ENCODE data around the gene EPB41L4A.
"Not testable (repeated sequence)": the region's sequence is repeated elsewhere in the genome, so short reads cannot be mapped to it uniquely, and the experiment has no call there.

Gene EPB41L4A

GRCh38 chr5:112401924-112402323 is 17.2 kb downstream of the EPB41L4A start:
- DNase-seq: no peak

DNA sequence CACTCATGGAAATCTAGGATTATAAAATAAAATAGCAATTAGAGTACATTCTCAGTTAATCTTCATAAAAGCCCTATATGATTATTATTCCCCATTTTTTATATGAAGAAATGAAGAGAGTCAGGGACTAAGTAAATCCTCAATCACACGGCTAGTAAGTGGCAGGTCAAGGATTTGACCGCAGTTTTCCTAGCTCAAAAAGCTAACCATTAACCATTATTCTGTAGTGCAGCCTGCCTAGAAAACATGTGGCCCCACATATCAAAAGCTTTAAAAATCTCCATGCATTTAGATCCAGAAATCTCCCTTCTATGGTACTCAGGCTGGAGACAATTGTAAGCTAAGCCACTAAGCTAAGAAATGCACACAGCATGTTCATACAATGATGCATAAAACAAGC is 21.4 kb downstream of the EPB41L4A start:
- DNase-seq: no peak

- no peak for DNase-seq
Observed at GRCh38 chr5:112396430-112396829, 22.6 kb downstream of the EPB41L4A start.

- DNase-seq: not testable (repeated sequence)
Observed at GRCh38 chr5:112395299-112395698, 23.8 kb downstream of the EPB41L4A start.

DNA sequence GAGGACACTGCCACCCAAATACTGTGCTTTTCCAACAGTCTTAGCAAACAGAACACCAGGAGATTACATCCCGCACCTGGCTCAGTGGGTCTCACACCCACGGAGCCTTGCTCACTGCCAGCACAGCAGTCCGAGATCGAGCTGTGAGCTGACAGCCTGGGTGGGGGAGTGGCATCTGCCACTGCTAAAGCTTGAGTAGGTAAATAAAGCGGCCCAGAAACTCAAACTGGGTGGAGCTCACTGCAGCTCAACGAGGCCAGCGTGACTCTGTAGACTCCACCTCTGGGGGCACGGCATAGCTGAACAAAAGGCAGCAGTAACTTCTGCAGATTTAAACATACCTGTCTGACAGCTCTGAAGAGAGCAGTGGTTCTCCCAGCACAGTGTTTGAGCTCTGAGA is 28.8 kb downstream of the EPB41L4A start:
- no peak for DNase-seq

- DNase-seq: no peak
Observed at GRCh38 chr5:112388739-112389138, 30.3 kb downstream of the EPB41L4A start.

GRCh38 chr5:112388074-112388473 is 31.0 kb downstream of the EPB41L4A start:
- DNase-seq: no peak

DNA sequence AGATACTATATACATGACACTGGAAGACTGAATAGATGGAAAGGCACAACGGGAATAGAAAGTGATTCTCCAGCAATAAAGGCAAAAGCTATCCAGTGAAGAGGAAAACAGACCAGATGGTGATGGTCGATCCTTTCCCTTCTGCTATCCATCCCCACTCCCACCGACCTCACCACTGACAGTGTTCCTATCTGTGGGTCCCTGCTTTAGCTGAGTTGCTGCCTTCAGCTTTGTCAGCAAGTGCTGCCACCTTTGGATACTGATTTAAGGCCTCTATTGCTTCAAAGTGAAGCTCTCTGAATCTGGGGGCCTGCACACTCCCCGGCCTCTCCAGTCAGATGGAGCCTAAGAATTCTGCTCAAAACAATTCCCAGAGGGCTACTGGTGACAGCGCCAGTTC is 32.3 kb downstream of the EPB41L4A start:
- DNase-seq: no peak

DNA sequence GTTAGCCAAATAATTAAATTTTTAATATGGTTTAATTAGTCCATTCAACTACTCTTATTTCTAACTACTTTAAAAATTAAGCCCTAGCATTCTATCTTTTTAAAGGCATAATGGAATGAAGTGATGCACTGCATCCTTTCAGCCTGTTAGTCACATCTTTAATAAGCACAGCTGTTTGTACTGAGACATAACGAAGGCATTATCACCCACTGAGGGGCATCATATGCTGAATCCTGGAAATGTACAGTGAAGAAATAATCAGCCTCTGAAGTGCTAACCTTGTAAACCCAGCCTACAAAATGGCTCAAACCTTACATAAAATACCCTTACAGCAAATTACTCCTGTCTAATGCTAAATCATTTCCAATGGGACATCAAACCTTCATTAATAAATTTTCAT is 33.1 kb downstream of the EPB41L4A start:
- no peak for DNase-seq

GRCh38 chr5:112385566-112385965 is 33.5 kb downstream of the EPB41L4A start:
- no peak for DNase-seq

- DNase-seq: no peak
Observed at GRCh38 chr5:112384523-112384922, 34.6 kb downstream of the EPB41L4A start.

DNA sequence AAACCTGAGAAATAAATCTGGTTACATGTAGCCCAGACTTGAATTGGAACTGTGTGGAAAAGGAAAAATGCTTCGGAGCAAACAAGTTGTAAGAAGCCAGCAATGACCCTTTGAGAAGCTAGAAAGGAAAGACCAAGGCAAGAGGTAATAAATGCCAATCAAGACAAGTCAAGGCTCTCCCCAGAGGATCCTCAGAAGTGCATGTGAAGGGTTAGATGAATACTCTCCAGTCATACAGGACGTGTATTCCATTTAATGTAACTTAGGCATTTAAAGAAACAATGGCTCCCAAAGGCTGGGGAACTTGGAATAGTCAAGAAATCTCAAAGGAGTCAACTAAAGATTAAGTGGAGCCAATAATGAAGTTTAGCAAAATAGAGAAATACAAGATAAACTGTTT is 36.2 kb downstream of the EPB41L4A start:
- no peak for DNase-seq

DNA sequence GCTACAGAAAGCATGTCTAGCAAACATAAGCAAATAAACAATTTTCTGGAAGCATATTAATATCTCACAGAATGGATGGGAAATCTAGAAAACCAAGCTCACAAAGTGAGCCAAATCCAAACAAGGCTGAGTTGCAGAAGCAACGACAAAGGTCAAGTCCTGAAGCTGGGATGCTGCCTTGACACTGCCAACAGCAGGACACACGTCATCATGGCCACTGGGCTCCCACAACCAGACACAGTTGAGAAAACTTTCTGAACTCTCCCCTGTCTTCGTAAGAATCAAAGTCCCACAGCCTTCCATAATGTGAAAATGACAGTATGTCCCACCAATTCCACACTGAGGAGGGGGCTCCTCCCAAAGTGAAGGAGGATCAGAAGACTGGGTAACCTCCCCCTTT is 37.6 kb downstream of the EPB41L4A start:
- no peak for DNase-seq

DNA sequence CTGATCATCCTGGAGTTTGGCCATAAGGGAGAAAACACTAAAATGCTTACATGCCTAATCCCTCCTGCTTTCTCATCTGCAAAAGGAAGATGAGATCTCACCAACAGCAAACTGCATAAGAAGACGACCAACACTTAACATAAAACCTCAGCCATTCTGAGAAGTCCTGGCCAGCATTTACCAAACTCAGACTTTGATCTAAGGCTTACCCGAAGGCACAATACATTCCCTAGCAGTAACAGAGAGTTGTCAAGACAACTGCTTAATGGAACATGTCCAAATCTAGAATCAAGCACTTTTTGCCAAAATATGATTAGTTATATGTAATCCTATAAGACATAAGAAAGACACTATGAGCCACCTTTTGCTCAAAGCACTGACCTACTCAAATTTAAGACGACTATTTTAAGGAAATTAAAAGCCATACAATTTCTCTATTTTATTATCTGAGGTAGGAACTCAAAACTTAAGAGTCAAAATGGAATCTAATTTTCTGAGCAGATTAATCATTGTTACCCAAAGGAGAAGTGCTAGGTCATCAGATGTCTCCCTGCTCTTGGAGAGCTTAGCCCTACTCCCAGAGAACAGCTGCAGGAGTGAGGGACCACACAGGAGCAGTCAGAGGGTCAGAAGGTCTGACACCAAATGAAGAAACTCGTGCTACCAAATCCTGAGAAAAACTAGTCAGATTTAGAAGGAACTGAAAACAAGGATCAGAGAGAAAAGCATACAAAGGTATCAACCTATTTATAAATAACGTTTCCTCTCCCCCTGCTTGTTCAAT is 39.3 kb downstream of the EPB41L4A start:
- DNase-seq: no peak

- DNase-seq: no peak
Observed at GRCh38 chr5:112374818-112375217, 44.3 kb downstream of the EPB41L4A start.

GRCh38 chr5:112374356-112374755 is 44.7 kb downstream of the EPB41L4A start:
- DNase-seq: no peak

DNA sequence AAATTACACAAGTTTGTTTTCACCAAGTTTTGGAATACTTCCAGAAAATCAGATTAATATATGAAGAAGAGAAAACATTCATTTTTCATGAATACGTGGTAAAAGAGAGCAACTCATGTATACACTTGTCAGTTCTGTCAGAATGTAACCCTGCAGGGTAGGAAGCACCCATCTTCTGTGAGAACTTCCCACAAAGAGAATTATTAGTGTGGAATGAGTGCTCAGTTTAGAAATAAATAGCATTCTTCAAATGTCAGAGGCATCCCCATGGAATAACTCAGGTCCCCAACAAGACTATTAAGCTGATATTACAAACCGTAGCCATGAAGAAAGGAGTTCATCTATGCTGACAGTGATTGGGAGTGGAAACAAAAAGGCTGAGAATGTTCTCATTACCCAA is 45.2 kb downstream of the EPB41L4A start:
- no peak for DNase-seq

GRCh38 chr5:112372543-112372942 is 46.5 kb downstream of the EPB41L4A start:
- no peak for DNase-seq

GRCh38 chr5:112371067-112371466 is 48.0 kb downstream of the EPB41L4A start:
- no peak for DNase-seq

DNA sequence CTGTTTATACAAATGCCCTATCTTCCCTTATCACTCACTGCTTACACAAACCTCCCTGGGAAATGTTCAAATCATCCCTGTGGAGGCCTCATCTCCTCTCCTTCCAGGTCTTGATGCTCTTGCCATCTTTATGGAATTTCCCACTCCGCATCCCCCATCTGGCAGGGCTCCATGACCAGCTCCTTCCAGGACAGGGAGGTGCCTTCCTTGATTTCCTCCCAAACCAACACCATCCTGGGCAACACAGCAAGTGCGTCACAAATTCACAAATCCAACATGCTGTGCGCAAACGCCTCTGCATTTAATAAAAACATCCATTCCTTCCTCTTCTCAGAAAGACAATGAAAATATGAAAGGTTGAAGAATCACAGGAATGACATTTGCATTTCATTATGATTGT is 51.7 kb downstream of the EPB41L4A start:
- no peak for DNase-seq

DNA sequence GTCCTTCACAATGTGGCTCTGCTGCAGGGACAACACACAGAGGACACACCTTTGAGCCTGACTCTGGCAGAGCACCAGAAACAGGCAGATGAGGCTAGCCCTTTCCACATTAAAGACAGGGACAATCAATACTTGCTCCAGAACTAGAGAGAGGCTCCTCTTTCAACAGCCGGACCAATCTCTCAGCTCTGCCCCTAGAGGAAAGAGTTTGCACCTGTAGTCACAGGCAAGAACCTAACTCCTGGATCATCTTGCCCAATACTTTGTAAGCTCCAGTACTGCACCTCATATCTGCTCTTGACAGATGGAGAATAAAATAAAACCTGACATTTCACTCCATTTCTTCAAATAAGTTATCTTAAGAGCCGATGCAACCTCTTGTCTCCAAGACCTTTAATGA is 52.1 kb downstream of the EPB41L4A start:
- DNase-seq: no peak

DNA sequence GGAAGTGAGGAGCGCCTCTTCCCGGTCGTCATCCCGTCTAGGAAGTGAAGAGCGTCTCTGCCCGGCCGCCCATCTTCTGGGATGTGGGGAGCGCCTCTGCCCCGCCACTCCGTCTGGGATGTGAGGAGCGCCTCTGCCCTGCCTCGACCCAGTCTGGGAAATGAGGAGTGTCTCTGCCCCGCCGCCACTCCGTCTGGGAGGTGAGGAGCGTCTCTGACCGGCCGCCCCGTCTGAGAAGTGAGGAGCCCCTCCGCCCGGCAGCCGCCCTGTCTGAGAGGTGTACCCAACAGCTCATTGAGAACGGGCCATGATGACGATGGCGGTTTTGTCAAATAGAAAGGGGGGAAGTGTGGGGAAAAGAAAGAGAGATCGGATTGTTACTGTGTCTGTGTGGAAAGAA is 58.3 kb downstream of the EPB41L4A start:
- not testable (repeated sequence) for DNase-seq

- no peak for DNase-seq
Observed at GRCh38 chr5:112356178-112356956, 62.7 kb downstream of the EPB41L4A start.

DNA sequence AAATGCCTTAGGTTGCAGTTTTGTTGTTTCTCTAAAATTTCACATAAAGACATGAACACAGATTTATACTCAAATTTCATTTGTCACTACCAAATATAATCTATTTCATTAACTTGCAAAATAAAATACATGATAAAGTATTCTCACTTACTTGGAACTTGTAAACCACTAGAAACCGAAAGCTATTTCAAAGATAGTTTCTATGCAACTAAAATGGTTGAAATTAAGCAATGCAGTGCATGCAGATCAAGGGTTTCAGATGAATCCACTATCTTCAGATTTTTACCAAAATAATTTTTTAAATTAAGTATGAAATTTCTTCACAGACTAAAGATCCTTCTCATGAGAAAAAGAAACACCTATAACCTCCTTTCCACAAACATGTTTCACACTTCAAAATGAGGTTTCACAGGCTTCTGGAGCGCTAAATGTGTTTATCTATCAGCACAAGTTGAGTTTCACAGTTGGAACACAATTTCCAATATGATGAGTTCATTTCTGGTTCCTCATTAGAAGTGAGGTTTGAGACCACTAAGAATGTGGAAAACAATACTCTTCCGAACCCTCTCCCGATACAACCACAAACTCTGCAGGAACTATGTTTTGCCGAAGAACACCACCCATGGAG is 63.9 kb downstream of the EPB41L4A start:
- no peak for DNase-seq

All from right hindlimb (tissue), 1 donor.